Cardiac fibroblast (primary cell): ENCODE measurements around the gene KCNC2.

Source experiments
- DNase-seq, 2 donors: peaks; one replicate each; pipeline versions ENCODE4 v3.0.0 to v3.0.0-alpha.2; 2010; ENCODE audit warnings: low read depth in 2 of 2
- H3K4me3 ChIP-seq, 2 donors: replicated peaks in 1 of 2; 1 replicate in 1 of 2; 2 replicates in 1 of 2; pipeline ENCODE4 v1.5.1; 2011; ENCODE audit warnings: low read depth in 2 of 2, low read length in 2 of 2, mild to moderate bottlenecking in 2 of 2, moderate library complexity in 1 of 2
- CTCF ChIP-seq: IDR thresholded peaks from one replicate; pipeline ENCODE4 v1.5.1; 2011; ENCODE audit warnings: low read depth, mild to moderate bottlenecking, low read length, inconsistent platforms

The KCNC2 gene

DNA sequence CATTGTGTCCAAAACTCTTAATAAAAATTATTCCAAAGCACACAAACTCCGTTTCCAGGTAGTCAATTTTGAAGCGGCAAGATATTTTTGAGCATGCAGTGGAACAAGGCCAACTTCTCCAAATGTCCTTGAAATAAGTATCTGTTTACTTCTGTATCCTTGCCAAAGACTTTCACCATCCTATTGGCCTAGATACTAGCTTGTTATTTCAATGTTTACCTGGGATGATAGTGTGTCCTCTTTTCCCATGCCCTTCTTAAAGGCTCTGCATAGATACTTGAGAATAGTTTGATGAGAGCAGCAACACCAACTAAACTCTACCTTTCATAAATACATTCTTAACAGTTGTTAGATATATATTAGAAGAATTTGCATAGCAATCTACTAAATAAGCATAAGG lies 160.9 kb downstream of the KCNC2 start:
- no peak for DNase-seq
- no peak overlapping the region for H3K4me3 ChIP-seq
- TF ChIP-seq CTCF, result no peak

DNA sequence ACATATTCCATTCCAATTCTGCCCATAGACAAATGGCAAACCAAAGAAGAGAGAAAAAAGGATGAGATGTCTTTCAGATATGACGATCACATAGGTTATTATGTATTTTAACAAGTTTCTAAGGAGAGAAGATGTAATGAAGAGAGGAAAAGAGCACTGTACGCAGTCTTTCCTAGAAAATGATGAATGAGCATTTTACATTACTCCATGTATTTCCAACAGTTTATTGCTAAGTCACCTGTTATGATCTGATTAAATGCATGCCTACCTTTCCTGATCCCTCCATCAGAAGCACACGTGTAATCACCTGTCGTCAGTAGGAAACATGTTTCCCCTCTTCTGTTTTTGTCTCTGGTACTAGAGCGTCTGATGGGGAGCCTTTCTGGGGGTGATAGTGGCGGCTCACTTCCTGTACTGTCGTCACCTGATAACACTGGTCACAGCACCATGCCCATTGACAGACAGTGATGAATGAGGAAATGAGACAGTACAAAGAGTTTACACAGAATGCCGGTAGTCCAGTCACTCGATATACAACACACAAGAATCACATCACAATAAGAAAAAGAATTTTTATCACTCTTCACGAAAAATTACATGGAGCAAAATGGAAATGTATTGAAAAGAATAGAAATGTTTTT lies 161.6 kb downstream of the KCNC2 start:
- no peak overlapping the region for H3K4me3 ChIP-seq
- no peak for DNase-seq
- TF ChIP-seq CTCF, result no peak

- no peak for TF ChIP-seq CTCF
- no peak overlapping the region for H3K4me3 ChIP-seq
- DNase-seq, result no peak
Observed at GRCh38 chr12:75042125-75042524, 167.5 kb downstream of the KCNC2 start.

DNA sequence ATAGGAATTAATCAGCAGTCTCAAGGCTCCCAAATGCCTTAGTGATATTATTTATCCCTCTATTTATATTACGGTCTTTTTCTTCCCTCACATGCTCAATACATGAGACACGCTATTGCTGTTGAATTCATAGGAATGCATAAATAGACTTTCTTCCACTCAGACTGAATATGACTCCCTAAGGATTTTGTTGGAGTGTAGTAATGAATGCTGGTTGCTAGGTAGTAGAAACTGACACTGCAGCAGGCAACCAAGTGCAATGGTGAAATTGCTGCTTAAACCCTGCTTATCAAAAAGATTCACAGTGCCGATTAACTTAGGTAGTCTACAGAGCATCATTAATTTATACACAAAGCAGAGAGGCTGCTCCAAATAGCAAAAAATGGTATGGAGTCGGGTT lies 168.2 kb downstream of the KCNC2 start:
- DNase-seq, result no peak
- TF ChIP-seq CTCF, result no peak
- H3K4me3 ChIP-seq, result no peak overlapping the region

DNA sequence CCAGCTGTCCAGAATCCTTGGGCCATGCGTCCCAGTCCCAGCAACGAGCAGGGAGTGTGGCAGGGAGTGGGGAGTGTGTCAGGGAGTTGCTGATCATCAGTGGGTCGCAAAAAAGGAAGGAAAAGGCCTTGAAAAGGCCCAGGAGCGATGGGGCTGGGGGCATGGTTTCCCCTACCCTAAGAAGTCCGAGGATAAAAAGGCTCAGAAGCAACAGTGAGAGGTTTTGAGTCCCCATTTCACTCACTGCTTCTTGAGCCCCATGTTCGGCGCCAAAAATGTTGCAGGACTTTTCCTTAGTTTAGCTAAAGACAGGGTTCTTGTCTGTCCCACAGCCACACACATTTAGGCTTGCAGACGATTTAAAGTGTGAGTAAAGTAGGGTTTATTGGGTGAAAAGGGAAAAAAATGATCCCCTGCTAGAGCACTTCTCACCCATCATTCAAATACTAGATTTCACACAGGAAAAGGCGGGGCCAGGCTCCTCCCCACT lies 189.5 kb downstream of the KCNC2 start:
- DNase-seq, result peak in 1 of 2 donors; percentile 13
- H3K4me3 ChIP-seq, result no peak overlapping the region
- TF ChIP-seq CTCF, result no peak

DNA sequence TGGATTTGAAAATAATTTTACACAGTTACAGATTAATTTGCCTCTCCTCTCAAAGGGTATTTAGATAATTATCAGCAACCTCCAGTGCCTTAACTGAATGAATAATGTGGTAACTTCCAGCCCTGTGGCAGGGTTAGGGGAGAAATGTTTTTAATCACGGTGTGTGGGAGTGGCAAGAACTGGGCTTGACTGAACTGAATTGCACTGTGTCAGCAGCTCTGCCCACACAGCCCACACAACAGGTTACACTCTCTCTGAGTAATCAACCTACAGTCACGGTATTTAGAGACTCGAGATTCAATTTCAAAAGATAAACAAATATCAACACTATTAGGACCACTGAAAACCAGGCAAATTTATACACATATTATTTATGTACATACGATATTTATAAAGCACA lies 198.5 kb downstream of the KCNC2 start:
- no peak for DNase-seq
- no peak overlapping the region for H3K4me3 ChIP-seq
- TF ChIP-seq CTCF, result no peak

DNA sequence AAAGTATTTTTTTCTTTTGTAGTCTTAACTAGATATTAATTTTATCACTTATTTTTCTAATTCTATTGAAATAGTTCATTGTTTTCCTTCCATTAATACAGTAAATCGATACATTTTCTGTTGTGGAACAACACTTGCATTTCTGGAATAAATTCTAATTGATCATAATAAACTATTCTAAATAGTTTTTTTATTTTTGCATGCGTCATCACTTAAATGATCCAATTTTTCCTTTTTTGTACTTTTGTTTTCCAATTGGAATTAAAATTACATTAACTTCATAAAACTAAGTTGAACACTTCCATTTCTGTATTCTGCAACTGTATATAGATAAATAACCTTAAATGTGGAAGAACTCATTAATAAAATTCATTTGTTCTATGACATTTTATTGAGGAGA lies 202.5 kb downstream of the KCNC2 start:
- no peak overlapping the region for H3K4me3 ChIP-seq
- DNase-seq, result no peak
- no peak for TF ChIP-seq CTCF
